ENCODE measurements around the gene SNX25.
A peak's percentile ranks its signal among the peaks of the same experiment; 100 is the strongest.
"Not testable (repeated sequence)": the region's sequence is repeated elsewhere in the genome, so short reads cannot be mapped to it uniquely, and the experiment has no call there.

SNX25 gene

DNA sequence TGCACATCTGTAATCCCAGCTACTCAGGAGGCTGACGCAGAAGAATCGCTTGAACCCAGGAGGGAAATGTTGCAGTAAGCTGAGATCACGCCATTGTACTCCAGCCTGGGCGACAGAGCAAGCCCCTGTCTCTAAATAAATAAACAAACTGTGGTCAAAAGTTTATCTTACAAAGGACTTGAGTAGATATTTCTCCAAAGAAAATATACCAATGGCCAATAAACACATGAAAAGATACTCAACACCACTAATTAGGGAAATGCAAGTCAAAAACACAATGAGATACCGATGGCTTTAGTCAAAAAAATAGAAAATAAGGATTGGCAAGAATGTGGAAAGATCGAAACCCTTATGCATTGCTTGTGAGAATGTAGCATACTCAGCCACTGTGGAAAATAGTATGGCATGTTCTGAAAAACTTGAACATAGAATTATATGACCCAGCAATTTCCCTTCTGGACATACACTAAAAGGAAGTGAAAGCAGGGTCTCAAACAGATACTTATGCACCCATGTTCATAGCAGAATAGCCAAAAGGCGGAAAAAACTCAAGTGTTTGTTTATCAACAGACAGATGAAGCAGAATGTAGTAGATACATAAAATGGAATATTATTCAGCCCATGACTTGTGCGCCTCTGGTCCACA lies 3.6 kb upstream of the SNX25 start:
- Histone ChIP-seq H3K4me3 (ENCODE audit: low read depth, low read length) (no peak overlapping the region), H3K27ac (ENCODE audit: low read depth, low read length) (no peak overlapping the region), H3K9me3 (ENCODE audit: control insufficient read depth, insufficient read depth, low read length) (no peaks in the 10 kb centered on the region), H3K27me3 (ENCODE audit: control insufficient read depth, insufficient read depth, low read length) (peaks cover 15% of the 10 kb centered on the region), H3K4me1 (ENCODE audit: control insufficient read depth, insufficient read depth, low read length) (peaks cover 26% of the 10 kb centered on the region), H3K9ac (ENCODE audit: low read depth, low read length) (no peak overlapping the region), H3K36me3 (ENCODE audit: control insufficient read depth, insufficient read depth, low read length) (no peaks in the 10 kb centered on the region)

- Histone ChIP-seq H3K9me3 (ENCODE audit: control insufficient read depth, insufficient read depth, low read length) (no peaks in the 10 kb centered on the region), H3K36me3 (ENCODE audit: control insufficient read depth, insufficient read depth, low read length) (no peaks in the 10 kb centered on the region), H3K4me1 (ENCODE audit: control insufficient read depth, insufficient read depth, low read length) (peaks cover 26% of the 10 kb centered on the region), H3K9ac (ENCODE audit: low read depth, low read length) (no peak overlapping the region), H3K4me3 (ENCODE audit: low read depth, low read length) (no peak overlapping the region), H3K27ac (ENCODE audit: low read depth, low read length) (no peak overlapping the region), H3K27me3 (ENCODE audit: control insufficient read depth, insufficient read depth, low read length) (peaks cover 25% of the 10 kb centered on the region)
Measured at GRCh38 chr4:185207466-185207865, 1.9 kb upstream of the SNX25 start.

DNA sequence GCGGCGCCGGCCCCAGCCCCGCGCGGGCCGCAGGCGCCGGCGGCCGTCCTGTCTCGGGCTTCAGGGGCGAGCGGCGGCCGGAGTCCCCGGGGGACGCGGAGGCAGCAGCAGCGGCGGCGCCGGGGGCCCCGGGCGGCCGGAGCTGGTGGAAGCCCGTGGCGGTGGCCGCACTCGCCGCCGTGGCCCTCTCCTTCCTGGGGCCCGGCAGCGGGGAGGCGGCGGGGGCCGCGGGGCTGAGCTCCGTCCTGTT lies 379 bp downstream of the SNX25 start:
- H3K27ac ChIP-seq (ENCODE audit: low read depth, low read length); H3K9me3 ChIP-seq (ENCODE audit: control insufficient read depth, insufficient read depth, low read length); H3K36me3 ChIP-seq (ENCODE audit: control insufficient read depth, insufficient read depth, low read length): not testable (repeated sequence)
- peaks cover 32% of the 10 kb centered on the region for H3K4me1 ChIP-seq (ENCODE audit: control insufficient read depth, insufficient read depth, low read length)
- peaks cover 25% of the 10 kb centered on the region for H3K27me3 ChIP-seq (ENCODE audit: control insufficient read depth, insufficient read depth, low read length)
- H3K9ac ChIP-seq (ENCODE audit: low read depth, low read length) = peak overlapping the region; percentile 70; the same call in 1 of the 2 replicates
- H3K4me3 ChIP-seq (ENCODE audit: low read depth, low read length) = peak overlapping the region; percentile 97; the same call in 1 of the 2 replicates

- Histone ChIP-seq H3K27ac (ENCODE audit: low read depth, low read length) (peak overlapping the region; percentile 26), H3K9me3 (ENCODE audit: control insufficient read depth, insufficient read depth, low read length) (no peaks in the 10 kb centered on the region), H3K4me1 (ENCODE audit: control insufficient read depth, insufficient read depth, low read length) (peaks cover 35% of the 10 kb centered on the region), H3K4me3 (ENCODE audit: low read depth, low read length) (peak overlapping the region; percentile 97), H3K36me3 (ENCODE audit: control insufficient read depth, insufficient read depth, low read length) (no peaks in the 10 kb centered on the region), H3K9ac (ENCODE audit: low read depth, low read length) (peak overlapping the region; percentile 70), H3K27me3 (ENCODE audit: control insufficient read depth, insufficient read depth, low read length) (peaks cover 25% of the 10 kb centered on the region)
Measured at GRCh38 chr4:185210102-185210981, 944 bp downstream of the SNX25 start.

GRCh38 chr4:185211035-185211434 lies 1.6 kb downstream of the SNX25 start:
- Histone ChIP-seq H3K36me3 (ENCODE audit: control insufficient read depth, insufficient read depth, low read length) (no peaks in the 10 kb centered on the region), H3K9ac (ENCODE audit: low read depth, low read length) (0 out of 2 replicates have a peak overlapping the region, but pooled peaks have one; percentile 70), H3K27ac (ENCODE audit: low read depth, low read length) (no peak overlapping the region), H3K4me1 (ENCODE audit: control insufficient read depth, insufficient read depth, low read length) (peaks cover 38% of the 10 kb centered on the region), H3K27me3 (ENCODE audit: control insufficient read depth, insufficient read depth, low read length) (peaks cover 25% of the 10 kb centered on the region), H3K9me3 (ENCODE audit: control insufficient read depth, insufficient read depth, low read length) (no peaks in the 10 kb centered on the region), H3K4me3 (ENCODE audit: low read depth, low read length) (peak overlapping the region; percentile 97)

GRCh38 chr4:185211641-185212040 lies 2.2 kb downstream of the SNX25 start:
- Histone ChIP-seq H3K27me3 (ENCODE audit: control insufficient read depth, insufficient read depth, low read length) (peaks cover 25% of the 10 kb centered on the region), H3K9ac (ENCODE audit: low read depth, low read length) (no peak overlapping the region), H3K9me3 (ENCODE audit: control insufficient read depth, insufficient read depth, low read length) (no peaks in the 10 kb centered on the region), H3K36me3 (ENCODE audit: control insufficient read depth, insufficient read depth, low read length) (no peaks in the 10 kb centered on the region), H3K4me1 (ENCODE audit: control insufficient read depth, insufficient read depth, low read length) (peaks cover 38% of the 10 kb centered on the region), H3K27ac (ENCODE audit: low read depth, low read length) (no peak overlapping the region), H3K4me3 (ENCODE audit: low read depth, low read length) (peak overlapping the region; percentile 97)

DNA sequence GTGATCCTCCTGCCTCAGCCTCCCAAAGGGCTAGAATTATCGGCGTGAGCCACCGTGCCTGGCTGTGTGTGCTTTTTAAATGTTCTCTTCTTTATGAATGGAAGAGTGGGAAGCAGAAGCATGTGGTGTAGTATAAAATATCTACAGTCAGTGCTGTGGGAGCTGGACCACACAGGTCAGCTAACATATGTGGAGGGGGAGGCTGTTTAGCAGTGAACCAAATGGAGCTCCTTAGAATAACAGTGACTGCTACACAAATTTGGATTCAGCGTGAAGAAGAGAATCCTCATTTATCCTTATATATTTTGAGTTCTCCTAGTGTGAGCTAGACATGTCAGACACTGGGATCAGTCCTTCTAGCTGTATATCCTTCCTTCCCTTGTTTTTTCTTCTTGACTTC lies 3.2 kb downstream of the SNX25 start:
- H3K4me3 ChIP-seq (ENCODE audit: low read depth, low read length) = no peak overlapping the region
- no peak overlapping the region for H3K27ac ChIP-seq (ENCODE audit: low read depth, low read length)
- H3K4me1 ChIP-seq (ENCODE audit: control insufficient read depth, insufficient read depth, low read length) = peaks cover 47% of the 10 kb centered on the region
- no peak overlapping the region for H3K9ac ChIP-seq (ENCODE audit: low read depth, low read length)
- no peaks in the 10 kb centered on the region for H3K36me3 ChIP-seq (ENCODE audit: control insufficient read depth, insufficient read depth, low read length)
- peaks cover 24% of the 10 kb centered on the region for H3K27me3 ChIP-seq (ENCODE audit: control insufficient read depth, insufficient read depth, low read length)
- no peaks in the 10 kb centered on the region for H3K9me3 ChIP-seq (ENCODE audit: control insufficient read depth, insufficient read depth, low read length)

DNA sequence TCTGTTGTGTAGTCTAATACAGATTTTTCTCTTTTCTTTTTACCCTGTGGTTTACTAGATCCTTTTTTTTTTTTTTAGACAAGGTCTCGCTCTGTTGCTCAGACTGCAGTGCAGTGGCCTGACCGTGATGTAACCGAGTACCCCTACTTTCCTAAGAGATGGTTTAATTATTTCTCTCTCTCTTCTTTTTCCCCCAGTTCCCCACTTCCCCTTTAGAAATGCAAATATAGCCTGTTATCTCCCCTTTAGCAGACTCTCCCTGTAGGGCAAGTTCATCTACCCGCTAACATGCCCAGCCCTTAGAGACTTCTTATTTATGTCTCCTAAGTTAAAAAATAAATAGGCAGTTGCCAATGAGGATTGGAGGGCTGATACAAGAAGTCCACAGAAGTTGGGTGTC lies 4.5 kb downstream of the SNX25 start:
- peaks cover 47% of the 10 kb centered on the region for H3K4me1 ChIP-seq (ENCODE audit: control insufficient read depth, insufficient read depth, low read length)
- H3K36me3 ChIP-seq (ENCODE audit: control insufficient read depth, insufficient read depth, low read length) = no peaks in the 10 kb centered on the region
- H3K27ac ChIP-seq (ENCODE audit: low read depth, low read length) = no peak overlapping the region
- H3K4me3 ChIP-seq (ENCODE audit: low read depth, low read length) = no peak overlapping the region
- H3K9me3 ChIP-seq (ENCODE audit: control insufficient read depth, insufficient read depth, low read length) = no peaks in the 10 kb centered on the region
- peaks cover 12% of the 10 kb centered on the region for H3K27me3 ChIP-seq (ENCODE audit: control insufficient read depth, insufficient read depth, low read length)
- no peak overlapping the region for H3K9ac ChIP-seq (ENCODE audit: low read depth, low read length)

GRCh38 chr4:185215261-185215660 lies 5.9 kb downstream of the SNX25 start:
- Histone ChIP-seq H3K27me3 (ENCODE audit: control insufficient read depth, insufficient read depth, low read length) (peaks cover 10% of the 10 kb centered on the region; the same call in 1 of the 2 replicates), H3K4me1 (ENCODE audit: control insufficient read depth, insufficient read depth, low read length) (peaks cover 45% of the 10 kb centered on the region), H3K27ac (ENCODE audit: low read depth, low read length) (peak overlapping the region; percentile 18), H3K36me3 (ENCODE audit: control insufficient read depth, insufficient read depth, low read length) (no peaks in the 10 kb centered on the region), H3K4me3 (ENCODE audit: low read depth, low read length) (0 out of 2 replicates have a peak overlapping the region, but pooled peaks have one; percentile 24), H3K9ac (ENCODE audit: low read depth, low read length) (no peak overlapping the region), H3K9me3 (ENCODE audit: control insufficient read depth, insufficient read depth, low read length) (no peaks in the 10 kb centered on the region)

DNA sequence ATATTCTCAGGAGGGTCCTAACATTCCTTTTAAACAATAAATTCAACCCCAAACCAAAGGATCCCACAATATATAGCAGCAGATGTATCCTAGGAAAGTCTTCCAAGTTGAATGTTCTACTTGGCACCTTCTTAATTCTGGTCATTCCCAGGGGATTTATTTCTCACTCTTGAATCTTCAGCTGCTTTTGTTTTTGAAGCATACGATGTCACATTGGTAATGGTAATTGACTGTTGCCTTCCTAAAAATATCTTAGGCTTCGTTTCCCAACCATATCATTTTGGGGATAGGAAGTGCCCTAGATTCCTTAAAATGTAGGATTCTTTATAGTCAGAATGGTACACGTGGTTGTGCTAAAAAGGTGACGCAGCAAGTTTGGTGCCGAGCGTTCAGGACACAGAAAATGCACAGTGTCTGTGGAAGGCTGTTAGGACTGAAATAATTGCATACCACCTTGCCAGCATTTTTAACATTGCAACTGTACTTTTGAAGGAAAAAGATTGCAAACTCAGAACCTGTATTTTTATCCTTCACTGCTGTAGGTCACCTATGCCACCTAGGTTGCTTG lies 8.1 kb downstream of the SNX25 start:
- Histone ChIP-seq H3K9ac (ENCODE audit: low read depth, low read length) (no peak overlapping the region), H3K36me3 (ENCODE audit: control insufficient read depth, insufficient read depth, low read length) (no peaks in the 10 kb centered on the region), H3K4me1 (ENCODE audit: control insufficient read depth, insufficient read depth, low read length) (peaks cover 34% of the 10 kb centered on the region), H3K27ac (ENCODE audit: low read depth, low read length) (peak overlapping the region; percentile 14), H3K9me3 (ENCODE audit: control insufficient read depth, insufficient read depth, low read length) (no peaks in the 10 kb centered on the region), H3K4me3 (ENCODE audit: low read depth, low read length) (no peak overlapping the region), H3K27me3 (ENCODE audit: control insufficient read depth, insufficient read depth, low read length) (no peaks in the 10 kb centered on the region)

DNA sequence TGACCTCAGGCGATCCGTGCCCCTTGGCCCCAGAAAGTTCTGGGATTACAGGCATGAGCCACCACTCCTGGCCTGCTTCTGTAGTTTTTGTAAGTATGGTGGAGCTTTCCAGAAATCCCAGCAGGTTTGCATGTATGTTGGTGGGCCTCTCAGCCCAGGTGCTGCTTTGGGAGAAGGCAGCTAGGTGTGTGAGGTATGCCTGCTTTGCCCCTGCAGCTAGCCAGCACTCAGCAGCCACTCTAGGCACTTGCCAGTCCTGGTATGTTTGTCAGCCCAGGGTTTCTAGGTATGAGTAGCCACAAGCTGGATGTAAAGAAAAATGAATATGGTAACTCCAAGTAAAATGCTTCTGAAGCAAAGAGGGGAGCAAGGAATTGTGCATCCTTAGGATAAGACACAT lies 8.9 kb downstream of the SNX25 start:
- Histone ChIP-seq H3K9ac (ENCODE audit: low read depth, low read length) (no peak overlapping the region), H3K27me3 (ENCODE audit: control insufficient read depth, insufficient read depth, low read length) (no peaks in the 10 kb centered on the region), H3K27ac (ENCODE audit: low read depth, low read length) (no peak overlapping the region), H3K4me1 (ENCODE audit: control insufficient read depth, insufficient read depth, low read length) (peaks cover 26% of the 10 kb centered on the region), H3K9me3 (ENCODE audit: control insufficient read depth, insufficient read depth, low read length) (no peaks in the 10 kb centered on the region), H3K4me3 (ENCODE audit: low read depth, low read length) (no peak overlapping the region), H3K36me3 (ENCODE audit: control insufficient read depth, insufficient read depth, low read length) (no peaks in the 10 kb centered on the region)
